GM23338 (cell line): ENCODE results near the gene RIC8A. TPM values are rescaled to one million over a fixed set of nuclear protein-coding genes. Genes with fewer than 3 reads are reported as not detected.

Source experiments
- ATAC-seq: fragments of 200-7000 bp; cut with Tn5 transposase; 3 replicates; pipeline ENCODE4 v1.9.1; 2020
- DNase-seq: peaks from one replicate; pipeline ENCODE4 v3.0.0-alpha.2; 2015; ENCODE audit warnings: low spot score
- H2AFZ ChIP-seq: fragments of 200-600 bp; sonication (generic); 2 replicates; pipeline ENCODE4 v1.8.0; 2016; ENCODE audit warnings: antibody characterized with exemption, mild to moderate bottlenecking, moderate library complexity
- H3F3A ChIP-seq: fragments of 200-600 bp; sonication (generic); replicated peaks from 2 replicates; pipeline ENCODE4 v1.8.0; 2017; ENCODE audit warnings: antibody characterized with exemption, mixed run types, low read depth
- H3K27ac ChIP-seq: fragments of 200-600 bp; sonication (generic); 2 replicates; pipeline ENCODE4 v1.6.1; 2016; ENCODE audit warnings: low read depth
- H3K27me3 ChIP-seq: fragments of 200-600 bp; sonication (generic); 2 replicates; pipeline ENCODE4 v1.8.0; 2016; ENCODE audit warnings: mild to moderate bottlenecking, mixed run types, moderate library complexity; ENCODE audit not compliant: insufficient read depth
- H3K36me3 ChIP-seq: fragments of 200-600 bp; sonication (generic); 2 replicates; pipeline ENCODE4 v1.8.0; 2016; ENCODE audit warnings: mild to moderate bottlenecking; ENCODE audit not compliant: insufficient read depth
- H3K4me1 ChIP-seq: fragments of 200-600 bp; sonication (generic); 2 replicates; pipeline ENCODE4 v1.8.0; 2016; ENCODE audit warnings: mild to moderate bottlenecking, moderate library complexity; ENCODE audit not compliant: insufficient read depth
- H3K4me2 ChIP-seq: fragments of 200-600 bp; sonication (generic); 2 replicates; pipeline ENCODE4 v1.7.1; 2017; ENCODE audit warnings: mixed run types
- H3K4me3 ChIP-seq: fragments of 200-600 bp; sonication (generic); 2 replicates; pipeline ENCODE4 v1.6.1; 2016; ENCODE audit warnings: mixed run types
- H3K79me2 ChIP-seq: fragments of 200-600 bp; sonication (generic); replicated peaks from 2 replicates; pipeline ENCODE4 v1.8.0; 2017; ENCODE audit warnings: mild to moderate bottlenecking; ENCODE audit not compliant: insufficient read depth
- H3K9me2 ChIP-seq: fragments of 200-600 bp; sonication (generic); 2 replicates; pipeline ENCODE4 v1.8.0; 2017; ENCODE audit not compliant: insufficient read depth
- H4K20me1 ChIP-seq: fragments of 200-600 bp; sonication (generic); replicated peaks from 2 replicates; pipeline ENCODE4 v1.8.0; 2017; ENCODE audit warnings: mild to moderate bottlenecking; ENCODE audit not compliant: insufficient read depth
- H3K27ac Mint-ChIP-seq: 2 replicates; pipeline ENCODE4 v1.8.0; 2020; ENCODE audit warnings: inconsistent platforms, mild to moderate bottlenecking, moderate library complexity, mixed read lengths
- H3K27me3 Mint-ChIP-seq: 3 replicates; pipeline ENCODE4 v1.8.0; 2022; ENCODE audit warnings: low read depth, mild to moderate bottlenecking, moderate library complexity, mixed read lengths, inconsistent platforms; ENCODE audit not compliant: insufficient read depth, poor library complexity
- H3K36me3 Mint-ChIP-seq: 3 replicates; pipeline ENCODE4 v1.8.0; 2021; ENCODE audit warnings: low read depth, mild to moderate bottlenecking, inconsistent platforms, moderate library complexity, mixed read lengths
- H3K4me1 Mint-ChIP-seq: 3 replicates; pipeline ENCODE4 v1.8.0; 2020; ENCODE audit warnings: mild to moderate bottlenecking, inconsistent platforms, mixed read lengths
- H3K4me3 Mint-ChIP-seq: 3 replicates; pipeline ENCODE4 v1.8.0; 2021; ENCODE audit warnings: moderate library complexity, mild to moderate bottlenecking, inconsistent platforms, mixed read lengths
- H3K9me3 Mint-ChIP-seq: 3 replicates; pipeline ENCODE4 v1.8.0; 2020; ENCODE audit warnings: moderate library complexity, mild to moderate bottlenecking, inconsistent platforms, mixed read lengths
- EZH2 ChIP-seq: fragments of 200-600 bp; sonication (generic); IDR thresholded peaks from one replicate; pipeline ENCODE4 v1.8.0; 2017; ENCODE audit warnings: antibody characterized with exemption, mild to moderate bottlenecking, low read depth; ENCODE audit not compliant: unreplicated experiment
- EZH2phosphoT487 ChIP-seq: fragments of 200-600 bp; sonication (generic); IDR thresholded peaks from one replicate; pipeline ENCODE4 v1.8.1; 2018; ENCODE audit warnings: antibody characterized with exemption; ENCODE audit not compliant: unreplicated experiment
- JUNB ChIP-seq: IDR thresholded peaks from one replicate; pipeline ENCODE4 v1.6.1; 2016; ENCODE audit warnings: antibody characterized with exemption; ENCODE audit not compliant: unreplicated experiment
- NANOG ChIP-seq: IDR thresholded peaks from 2 replicates; pipeline ENCODE4 v1.6.1; 2016; ENCODE audit warnings: antibody characterized with exemption, borderline replicate concordance
- POLR2AphosphoS5 ChIP-seq: IDR thresholded peaks from 2 replicates; pipeline ENCODE4 v1.6.1; 2016; ENCODE audit warnings: antibody characterized with exemption, low read depth
- REST ChIP-seq: IDR thresholded peaks from one replicate; pipeline ENCODE4 v1.6.1; 2018; ENCODE audit warnings: antibody characterized with exemption; ENCODE audit not compliant: unreplicated experiment
- STAT1 ChIP-seq: IDR thresholded peaks from one replicate; pipeline ENCODE4 v1.6.1; 2016; ENCODE audit warnings: antibody characterized with exemption; ENCODE audit not compliant: unreplicated experiment
- ZNF114 ChIP-seq: fragments of 250-450 bp; sonication (Bioruptor Pico); IDR thresholded peaks from 2 replicates; pipeline ENCODE4 v1.5.0; 2020; ENCODE audit warnings: mild to moderate bottlenecking, moderate library complexity
- ZNF331 ChIP-seq: fragments of 250-450 bp; sonication (Bioruptor Pico); IDR thresholded peaks from 2 replicates; pipeline ENCODE4 v1.5.0; 2020; ENCODE audit warnings: low read depth, mild to moderate bottlenecking, moderate library complexity
- ZNF462 ChIP-seq: fragments of 250-450 bp; sonication (Bioruptor Pico); IDR thresholded peaks from 2 replicates; pipeline ENCODE4 v1.5.0; 2020; ENCODE audit warnings: mild to moderate bottlenecking, moderate library complexity
- polyA plus RNA-seq: library from polyadenylated mRNA; unstranded; fragments of >200 nt; fragmentation: Nextera tagmentation; extraction: Ambion mirVana; gene quantifications from 2 replicates; pipeline ENCODE4 v1.2.1, GENCODE V29; 2016
- total RNA-seq: library from RNA; depleted of rRNA; stranded (reverse); fragments of >200 nt; shearing (Covaris generic); gene quantifications from 2 replicates; pipeline ENCODE4 v1.2.3, GENCODE V29; 2014
- TF ChIP-seq, protein P1 (sequence below), 2 experiments: fragments of 200-600 bp in 1 of 2; sonication (generic) in 1 of 2; conservative IDR thresholded peaks; 2 replicates each; pipeline versions ENCODE4 v1.5.1 to v1.6.1; 2016 to 2017; ENCODE audit warnings: antibody characterized with exemption in 2 of 2, low read depth in 2 of 2, mild to moderate bottlenecking in 2 of 2, moderate library complexity in 1 of 2

The RIC8A gene
- total and polyA plus RNA-seq, 2 experiments from 2014 or later, result 23.6 to 81.3 TPM

GRCh38 chr11:235180-235579 lies 27.7 kb downstream of the RIC8A start:
- H3F3A ChIP-seq, result peaks cover 11% of the 10 kb centered on the region; the same call in 1 of the 2 replicates
- ATAC-seq, result no peak
- no peaks in the 10 kb centered on the region for H3K27me3 ChIP-seq
- H3K4me2 ChIP-seq, result peak overlapping the region; percentile 92
- H3K27ac ChIP-seq, result no peak overlapping the region
- Mint-ChIP-seq H3K9me3 (no peaks in the 10 kb centered on the region), H3K27me3 (peaks cover 5% of the 10 kb centered on the region), H3K36me3 (peaks cover 3% of the 10 kb centered on the region), H3K4me3 (peak overlapping the region; percentile 93), H3K4me1 (0 out of 3 replicates have a peak, but pooled peaks cover 4% of the 10 kb centered on the region), H3K27ac (no peak overlapping the region)
- H3K4me1 ChIP-seq, result peaks cover 10% of the 10 kb centered on the region
- peak overlapping the region; percentile 88 for H3K4me3 ChIP-seq
- TF ChIP-seq POLR2AphosphoS5 (no peak), ZNF114 (no peak), ZNF331 (no peak)
- H2AFZ ChIP-seq, result no peak overlapping the region
- peaks cover 15% of the 10 kb centered on the region for H4K20me1 ChIP-seq
- H3K79me2 ChIP-seq, result peaks cover 26% of the 10 kb centered on the region
- 0 out of 2 replicates have a peak, but pooled peaks cover 5% of the 10 kb centered on the region for H3K36me3 ChIP-seq
- H3K9me2 ChIP-seq, result no peaks in the 10 kb centered on the region
- DNase-seq, result no peak

GRCh38 chr11:235609-235996 lies 28.1 kb downstream of the RIC8A start:
- peaks cover 15% of the 10 kb centered on the region for H4K20me1 ChIP-seq
- H3K4me1 Mint-ChIP-seq, result 0 out of 3 replicates have a peak, but pooled peaks cover 4% of the 10 kb centered on the region
- H3K9me3 Mint-ChIP-seq, result no peaks in the 10 kb centered on the region
- TF ChIP-seq ZNF114 (no peak), STAT1 (no peak), POLR2AphosphoS5 (no peak), NANOG (no peak), JUNB (no peak), REST (no peak), EZH2 (no peak), ZNF462 (CRISPR knock-in tag) (no peak), EZH2phosphoT487 (no peak)
- TF ChIP-seq, protein P1, sequence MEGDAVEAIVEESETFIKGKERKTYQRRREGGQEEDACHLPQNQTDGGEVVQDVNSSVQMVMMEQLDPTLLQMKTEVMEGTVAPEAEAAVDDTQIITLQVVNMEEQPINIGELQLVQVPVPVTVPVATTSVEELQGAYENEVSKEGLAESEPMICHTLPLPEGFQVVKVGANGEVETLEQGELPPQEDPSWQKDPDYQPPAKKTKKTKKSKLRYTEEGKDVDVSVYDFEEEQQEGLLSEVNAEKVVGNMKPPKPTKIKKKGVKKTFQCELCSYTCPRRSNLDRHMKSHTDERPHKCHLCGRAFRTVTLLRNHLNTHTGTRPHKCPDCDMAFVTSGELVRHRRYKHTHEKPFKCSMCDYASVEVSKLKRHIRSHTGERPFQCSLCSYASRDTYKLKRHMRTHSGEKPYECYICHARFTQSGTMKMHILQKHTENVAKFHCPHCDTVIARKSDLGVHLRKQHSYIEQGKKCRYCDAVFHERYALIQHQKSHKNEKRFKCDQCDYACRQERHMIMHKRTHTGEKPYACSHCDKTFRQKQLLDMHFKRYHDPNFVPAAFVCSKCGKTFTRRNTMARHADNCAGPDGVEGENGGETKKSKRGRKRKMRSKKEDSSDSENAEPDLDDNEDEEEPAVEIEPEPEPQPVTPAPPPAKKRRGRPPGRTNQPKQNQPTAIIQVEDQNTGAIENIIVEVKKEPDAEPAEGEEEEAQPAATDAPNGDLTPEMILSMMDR (conservative IDR thresholded peaks at IDR 0.05; ENCODE audit: low read depth in 2 of 2), result no peak

More at GRCh38 chr11:235609-235996, 28.1 kb downstream of the RIC8A start:
- DNase-seq (no peak), ATAC-seq (no peak)
- H3K36me3 ChIP-seq, result 0 out of 2 replicates have a peak, but pooled peaks cover 5% of the 10 kb centered on the region
- no peak overlapping the region for H3K27ac ChIP-seq
- H2AFZ ChIP-seq, result peak overlapping the region; percentile 94
- H3K9me2 ChIP-seq, result no peaks in the 10 kb centered on the region
- Mint-ChIP-seq H3K36me3 (peaks cover 7% of the 10 kb centered on the region), H3K27me3 (peaks cover 5% of the 10 kb centered on the region), H3K4me3 (peak overlapping the region; percentile 93), H3K27ac (0 out of 2 replicates have a peak overlapping the region, but pooled peaks have one; percentile 13)
- peaks cover 11% of the 10 kb centered on the region; the same call in 1 of the 2 replicates for H3F3A ChIP-seq
- peaks cover 26% of the 10 kb centered on the region for H3K79me2 ChIP-seq
- peak overlapping the region; percentile 88 for H3K4me3 ChIP-seq
- H3K27me3 ChIP-seq, result no peaks in the 10 kb centered on the region
- H3K4me1 ChIP-seq, result peaks cover 10% of the 10 kb centered on the region
- peak overlapping the region; percentile 92 for H3K4me2 ChIP-seq
